K562 (cell line): ENCODE data around the gene PDE12.

Experiments
- ESRRA ChIP-seq: fragments of 450-650 bp; IDR thresholded peaks from 2 replicates; pipeline ENCODE4 v1.6.1; 2014; ENCODE audit warnings: low read depth, mild to moderate bottlenecking, moderate library complexity, borderline replicate concordance
- POLR2AphosphoS5 ChIP-seq: IDR thresholded peaks from 2 replicates; pipeline ENCODE4 v1.6.1; 2011; ENCODE audit warnings: mild to moderate bottlenecking, low read depth, low read length, moderate library complexity; ENCODE audit not compliant: control insufficient read depth, insufficient read depth
- SMC3 ChIP-seq: conservative IDR thresholded peaks from 2 replicates; pipeline ENCODE4 v1.6.1; 2011; ENCODE audit warnings: low read depth, low read length, improper control_type of control experiment; ENCODE audit not compliant: insufficient read depth
- ZNF717 ChIP-seq: fragments of 250-450 bp; sonication (Bioruptor Pico); IDR thresholded peaks from 2 replicates; pipeline ENCODE4 v1.5.0; 2021

- no peak for TF ChIP-seq POLR2AphosphoS5
- no peak for TF ChIP-seq SMC3
- TF ChIP-seq ZNF717 (CRISPR knock-in tag) = no peak
- no peak for TF ChIP-seq ESRRA
Observed at GRCh38 chr3:57575966-57576626, 20.0 kb downstream of the PDE12 start.
